ENCODE results near the gene C20orf204. TPM values are rescaled to one million over a fixed set of nuclear protein-coding genes. Genes with fewer than 3 reads are reported as not detected.

Gene C20orf204
- total and polyA plus RNA-seq, 2 of the 4 experiments (the other 2 are of a cell fraction), result 0.09 to 0.18 TPM

- Histone ChIP-seq H3K4me1 (ENCODE audit: control insufficient read depth, insufficient read depth, low read length) (peaks cover 11% of the 10 kb centered on the region), H3K14ac (replicated peaks; ENCODE audit: low read depth, low read length) (no peak overlapping the region), H3K4me2 (ENCODE audit: low read depth, low read length) (no peak overlapping the region), H3K4me3 (ENCODE audit: insufficient read depth, low read depth, low read length) (no peak overlapping the region), H2AFZ (replicated peaks; ENCODE audit: low read length, poor library complexity) (peak overlapping the region; percentile 14), H4K91ac (ENCODE audit: insufficient read depth, low read depth, low read length) (no peak overlapping the region), H3K18ac (ENCODE audit: low read depth, low read length) (no peak overlapping the region), H3K27ac (ENCODE audit: insufficient read depth, low read length) (no peak overlapping the region), H3K9me1 (ENCODE audit: insufficient read depth, low read length) (no peaks in the 10 kb centered on the region), H3K27me3 (ENCODE audit: control insufficient read depth, insufficient read depth, low read length) (no peaks in the 10 kb centered on the region), H3K4ac (ENCODE audit: low read depth, low read length) (no peak overlapping the region), H3K9ac (ENCODE audit: low read depth, low read length) (no peak overlapping the region), H3K79me1 (ENCODE audit: low read depth in 1 of 2, low read length in 2 of 2) (peaks cover 6 to 8% of the 10 kb centered on the region in 2 experiments; a peak in 3 of 4 replicates), H2BK20ac (ENCODE audit: low read depth, low read length) (no peak overlapping the region), H3K23ac (ENCODE audit: low read depth, low read length) (no peak overlapping the region), H2BK15ac (ENCODE audit: low read depth, low read length) (no peak overlapping the region), H3K36me3 (ENCODE audit: control insufficient read depth, insufficient read depth, low read length) (peaks cover 26% of the 10 kb centered on the region; the same call in 1 of the 2 replicates), H4K20me1 (ENCODE audit: insufficient read depth, low read length) (no peaks in the 10 kb centered on the region; the same call in none of the 2 replicates), H4K5ac (ENCODE audit: low read depth, low read length) (no peak overlapping the region), H2BK5ac (ENCODE audit: low read depth, low read length, poor library complexity, severe bottlenecking) (no peak overlapping the region), H2BK120ac (ENCODE audit: low read depth, low read length) (no peak overlapping the region), H3K56ac (ENCODE audit: extremely low read depth, insufficient read depth, low read length) (no peak overlapping the region), H3K9me3 (ENCODE audit: control insufficient read depth, insufficient read depth, low read length) (no peaks in the 10 kb centered on the region), H4K8ac (ENCODE audit: low read depth in 2 of 2, low read length in 2 of 2) (no peak overlapping the region), H2AK9ac (replicated peaks; ENCODE audit: low read depth, low read length, poor library complexity) (peak overlapping the region; percentile 65), H2AK5ac (ENCODE audit: low read depth, low read length) (no peak overlapping the region)
- TF ChIP-seq, protein P1, sequence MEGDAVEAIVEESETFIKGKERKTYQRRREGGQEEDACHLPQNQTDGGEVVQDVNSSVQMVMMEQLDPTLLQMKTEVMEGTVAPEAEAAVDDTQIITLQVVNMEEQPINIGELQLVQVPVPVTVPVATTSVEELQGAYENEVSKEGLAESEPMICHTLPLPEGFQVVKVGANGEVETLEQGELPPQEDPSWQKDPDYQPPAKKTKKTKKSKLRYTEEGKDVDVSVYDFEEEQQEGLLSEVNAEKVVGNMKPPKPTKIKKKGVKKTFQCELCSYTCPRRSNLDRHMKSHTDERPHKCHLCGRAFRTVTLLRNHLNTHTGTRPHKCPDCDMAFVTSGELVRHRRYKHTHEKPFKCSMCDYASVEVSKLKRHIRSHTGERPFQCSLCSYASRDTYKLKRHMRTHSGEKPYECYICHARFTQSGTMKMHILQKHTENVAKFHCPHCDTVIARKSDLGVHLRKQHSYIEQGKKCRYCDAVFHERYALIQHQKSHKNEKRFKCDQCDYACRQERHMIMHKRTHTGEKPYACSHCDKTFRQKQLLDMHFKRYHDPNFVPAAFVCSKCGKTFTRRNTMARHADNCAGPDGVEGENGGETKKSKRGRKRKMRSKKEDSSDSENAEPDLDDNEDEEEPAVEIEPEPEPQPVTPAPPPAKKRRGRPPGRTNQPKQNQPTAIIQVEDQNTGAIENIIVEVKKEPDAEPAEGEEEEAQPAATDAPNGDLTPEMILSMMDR (conservative IDR thresholded peaks at IDR 0.05; ENCODE audit: low read depth, low read length), result no peak
- TF ChIP-seq NFE2L2 (IDR thresholded peaks at IDR 0.05; ENCODE audit: low read depth, low read length) (no peak), ELK1 (IDR thresholded peaks at IDR 0.05; ENCODE audit: borderline replicate concordance, low read depth, low read length) (no peak), CHD1 (IDR thresholded peaks at IDR 0.05; ENCODE audit: low read depth, low read length) (no peak), BHLHE40 (IDR thresholded peaks at IDR 0.05; ENCODE audit: low read depth, low read length) (no peak), POLR2A (IDR thresholded peaks at IDR 0.05; ENCODE audit: low read depth, low read length) (no peak), RCOR1 (IDR thresholded peaks at IDR 0.05; ENCODE audit: insufficient replicate concordance, low read length) (no peak), RAD21 (IDR thresholded peaks at IDR 0.05; ENCODE audit: low read length) (no peak), USF2 (IDR thresholded peaks at IDR 0.05; ENCODE audit: low read depth, low read length) (no peak), MAZ (IDR thresholded peaks at IDR 0.05; ENCODE audit: borderline replicate concordance, low read depth, low read length) (no peak), MXI1 (IDR thresholded peaks at IDR 0.05; ENCODE audit: borderline replicate concordance, low read depth, low read length) (no peak), SMC3 (IDR thresholded peaks at IDR 0.05; ENCODE audit: low read depth, low read length) (no peak), MAFK (IDR thresholded peaks at IDR 0.05; ENCODE audit: low read depth, low read length) (no peak), CEBPB (IDR thresholded peaks at IDR 0.05; ENCODE audit: low read depth, low read length) (no peak), FOS (IDR thresholded peaks at IDR 0.05; ENCODE audit: low read depth, low read length) (no peak), RFX5 (IDR thresholded peaks at IDR 0.05; ENCODE audit: low read depth, low read length) (no peak)
- dilution Hi-C loops (cut with HindIII; ENCODE audit: low sequenced_read_pairs, unreplicated experiment), result no loop called here
- intact Hi-C loops (cut with micrococcal nuclease), result no loop called here
- ATAC-seq (ENCODE audit: low read depth), result no peak
- BruUV-seq (replicated peaks), result no TSS peak
- ChIA-PET CTCF (interaction anchor here (0.6 kb wide), 1 partner anchor 64 kb away, joined by 3 read pairs; no protein-coding TSS in a partner anchor), POLR2A (ENCODE audit: unreplicated experiment) (interaction anchor here (0.8 kb wide), 1 partner anchor 11 kb away, joined by 3 read pairs; the partner anchor contains the start of gene TCEA2)
- 90% methylated on average over 17 of the region's 28 CpGs; no CpG with 5 or more reads in 1 of the 2 experiments for WGBS, 2 experiments (ENCODE audit: extremely low coverage in 2 of 2, insufficient read length in 1 of 2)
- in situ Hi-C loops (cut with MboI; ENCODE audit: low sequenced_read_pairs), result no loop called here
- DNase-seq, result no peak
Observed at GRCh38 chr20:64074184-64074789, 38.3 kb downstream of the C20orf204 start.

Data from IMR-90 (cell line).